Activated CD4-positive, CD25-positive, alpha-beta regulatory T cell treated with anti-CD3 and anti-CD28 coated beads, Interleukin-2, amount 50 U/mL, for 72 hours (primary cell): ENCODE data around the gene SH3D21.

ENCODE experiments used
- DNase-seq: peaks from one replicate; pipeline ENCODE4 v3.0.0; 2021

SH3D21 gene

DNA sequence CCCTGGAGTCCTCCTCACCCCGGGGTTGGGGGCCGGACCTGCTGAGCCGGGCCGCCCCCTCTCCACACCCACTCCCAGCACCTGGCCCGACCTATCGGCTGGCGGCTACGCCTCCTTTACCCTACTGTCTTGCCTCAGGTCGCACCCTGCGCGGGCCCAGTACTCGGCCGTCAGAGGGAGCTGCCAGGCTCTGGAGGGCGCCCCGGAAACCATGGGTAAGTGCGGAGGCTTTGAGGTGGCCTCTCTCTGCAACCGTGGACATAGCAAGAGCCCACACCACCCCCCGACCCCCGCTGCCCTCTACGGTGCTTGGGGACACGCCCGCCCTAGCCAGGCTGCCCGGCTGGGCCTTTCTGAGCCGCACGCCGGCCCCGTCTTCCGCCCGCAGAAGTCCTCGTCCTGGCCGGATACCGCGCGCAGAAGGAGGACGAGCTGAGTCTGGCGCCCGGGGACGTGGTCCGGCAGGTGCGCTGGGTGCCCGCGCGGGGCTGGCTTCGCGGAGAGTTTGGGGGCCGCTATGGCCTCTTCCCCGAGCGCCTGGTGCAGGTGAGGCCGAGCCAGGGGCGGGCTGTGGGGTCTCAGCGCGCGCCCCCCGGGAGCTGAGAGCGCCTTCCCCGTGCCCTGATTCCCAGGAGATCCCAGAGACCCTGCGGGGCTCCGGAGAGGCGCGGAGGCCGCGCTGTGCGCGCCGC, at the start of gene SH3D21:
Gene SH3D21 (plus strand): TSS at position 159 of the 692 bp plus-strand sequence. CDS start 53 bp downstream, at position 212.
- peak; percentile 50 for DNase-seq

DNA sequence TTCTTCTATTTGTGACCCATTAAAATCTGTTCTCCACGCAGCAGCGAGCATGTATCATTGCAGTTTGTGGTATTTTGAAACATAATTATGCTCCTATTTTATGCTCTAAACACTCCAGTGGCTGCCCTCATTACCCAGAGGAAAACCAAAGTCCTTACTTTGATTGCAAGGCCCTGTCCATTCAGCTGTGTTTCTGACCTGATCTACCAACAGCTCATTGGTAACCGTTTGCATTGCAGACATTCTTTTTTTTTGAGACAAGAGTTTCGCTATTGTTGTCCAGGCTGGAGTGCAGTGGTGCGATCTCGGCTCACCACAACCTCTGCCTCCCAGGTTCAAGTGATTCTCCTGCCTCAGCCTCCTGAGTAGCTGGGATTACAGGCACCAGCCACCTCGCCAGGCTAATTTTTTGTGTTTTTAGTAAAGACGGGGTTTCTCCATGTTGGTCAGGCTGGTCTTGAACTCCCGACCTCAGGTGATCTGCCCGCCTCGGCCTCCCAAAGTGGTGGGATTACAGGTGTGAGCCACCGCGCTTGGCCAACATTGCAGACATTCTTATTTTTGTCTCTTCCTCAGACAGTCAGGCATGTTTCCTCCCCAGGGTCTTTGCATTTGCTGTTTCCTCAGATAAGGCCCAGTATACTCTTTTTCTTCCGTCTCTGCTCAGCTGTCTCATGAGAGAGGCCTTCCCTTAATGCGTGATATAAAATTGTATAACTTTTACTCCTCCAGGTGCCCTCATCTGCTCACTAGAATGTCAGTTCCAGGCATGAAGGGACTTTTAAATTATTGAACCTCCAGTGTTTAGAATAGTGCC, 49.4 kb upstream of the SH3D21 start:
- no peak for DNase-seq

DNA sequence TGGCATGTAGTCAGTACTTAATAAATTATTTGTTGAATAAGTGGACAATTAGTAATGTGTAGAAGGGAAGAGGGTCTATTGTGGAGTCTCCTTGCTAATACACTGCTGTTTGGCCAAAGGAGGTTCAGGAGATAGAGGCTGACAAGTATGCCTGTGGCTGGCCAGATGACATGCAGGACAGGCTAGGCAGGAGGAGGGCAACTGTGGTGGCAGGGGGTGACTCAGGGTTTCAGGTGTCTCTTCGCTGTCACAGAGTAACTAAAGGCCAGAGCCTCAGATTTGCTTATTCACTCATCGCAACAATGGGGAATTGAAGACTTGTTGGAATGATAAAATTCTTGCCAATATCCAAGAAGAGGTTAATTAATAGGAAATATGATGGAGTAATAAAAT, 48.8 kb upstream of the SH3D21 start:
- DNase-seq: no peak

DNA sequence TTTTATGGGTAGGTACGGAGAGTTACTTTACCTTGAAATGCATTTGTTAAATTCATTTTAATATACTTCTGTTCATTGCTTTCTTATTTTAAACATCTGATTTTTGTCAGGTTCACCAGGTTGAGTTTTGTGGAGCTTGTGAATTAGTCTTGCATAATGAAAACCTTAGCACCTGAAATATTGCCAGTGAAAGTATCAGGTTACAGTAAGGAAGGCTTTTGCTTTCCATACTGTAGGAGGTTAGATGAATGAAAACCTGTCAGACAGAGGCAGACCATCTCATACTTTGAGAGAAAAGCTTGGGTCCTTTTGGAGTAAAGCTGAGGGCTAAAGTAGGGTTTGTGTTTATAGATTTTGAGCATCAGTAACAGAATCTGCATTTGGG, 47.2 kb upstream of the SH3D21 start:
- no peak for DNase-seq

DNA sequence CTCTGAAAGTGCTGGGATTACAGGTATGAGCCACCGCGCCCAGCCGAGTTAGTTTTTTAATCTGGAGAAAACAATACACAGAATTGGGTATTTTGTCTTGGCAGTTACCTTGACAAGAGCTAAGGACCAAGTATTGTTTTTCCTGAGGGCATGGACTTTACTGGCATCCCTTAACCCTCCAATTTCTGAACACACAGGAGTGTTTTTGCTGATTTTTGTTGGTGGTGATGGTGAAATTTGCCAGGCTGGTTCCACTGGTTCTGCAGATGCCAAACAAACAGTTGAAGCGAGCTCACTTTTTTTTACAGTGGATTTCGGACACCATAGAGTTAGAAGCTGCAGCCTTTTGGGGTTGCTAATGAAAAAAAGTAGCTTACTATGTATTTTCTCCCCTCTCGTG, 37.2 kb upstream of the SH3D21 start:
- no peak for DNase-seq

DNA sequence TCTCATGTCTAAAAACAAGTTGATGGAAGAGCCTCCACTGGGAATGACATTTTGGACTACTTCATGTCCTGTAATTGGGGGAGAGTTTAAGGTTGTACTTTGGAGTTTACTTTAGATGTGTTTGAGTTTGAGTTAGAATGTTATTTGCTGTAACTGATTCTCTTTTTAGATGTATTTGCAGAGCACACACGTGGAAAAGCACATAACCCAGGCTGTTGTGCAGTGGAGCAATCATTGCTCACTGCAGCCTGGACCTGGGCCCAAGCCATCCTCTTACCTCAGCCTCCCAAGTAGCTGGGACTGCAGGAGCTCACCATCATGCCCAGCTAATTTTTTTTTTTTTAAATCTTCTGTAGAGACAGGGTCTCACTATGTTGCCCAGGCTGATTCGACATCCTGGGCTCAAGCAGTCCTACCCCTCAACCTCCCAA, 36.7 kb upstream of the SH3D21 start:
- no peak for DNase-seq

DNA sequence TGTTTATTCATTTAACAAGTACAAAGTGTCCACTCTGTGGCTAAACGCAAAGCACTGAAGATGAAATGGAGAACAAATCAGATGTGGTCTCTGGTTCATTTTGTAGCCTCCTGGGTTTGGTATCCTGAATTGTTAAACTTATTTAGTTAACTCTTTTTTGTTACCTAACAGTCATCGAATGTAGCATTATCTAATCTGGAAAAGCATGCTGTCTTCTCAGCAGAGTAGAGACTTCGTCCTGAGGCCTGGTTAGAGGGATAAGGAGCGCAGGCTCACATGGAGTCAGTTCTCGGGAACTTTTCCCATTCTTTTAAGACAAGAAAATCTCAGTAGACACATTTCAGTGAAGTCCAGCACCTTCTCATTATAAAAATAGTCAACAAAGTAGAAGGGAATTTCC, 33.1 kb upstream of the SH3D21 start:
- no peak for DNase-seq

DNA sequence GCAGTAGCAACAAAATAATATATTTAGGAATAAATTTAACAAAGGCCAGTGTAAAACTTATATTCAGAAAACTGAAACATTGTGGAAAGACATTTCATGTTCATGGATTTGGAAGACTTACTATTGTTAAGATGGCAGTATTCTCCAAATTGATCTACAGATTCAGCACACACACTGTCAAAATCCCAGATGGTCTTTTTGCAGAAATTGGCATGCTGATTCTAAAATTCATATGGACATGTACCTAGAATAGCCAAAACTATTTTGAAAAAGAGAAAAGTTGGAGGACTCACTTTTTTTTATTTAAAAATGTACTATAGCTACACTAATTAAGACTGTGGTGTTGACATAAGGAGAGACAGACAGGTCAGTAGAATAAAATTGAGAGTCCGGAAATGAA, 32.0 kb upstream of the SH3D21 start:
- no peak for DNase-seq

DNA sequence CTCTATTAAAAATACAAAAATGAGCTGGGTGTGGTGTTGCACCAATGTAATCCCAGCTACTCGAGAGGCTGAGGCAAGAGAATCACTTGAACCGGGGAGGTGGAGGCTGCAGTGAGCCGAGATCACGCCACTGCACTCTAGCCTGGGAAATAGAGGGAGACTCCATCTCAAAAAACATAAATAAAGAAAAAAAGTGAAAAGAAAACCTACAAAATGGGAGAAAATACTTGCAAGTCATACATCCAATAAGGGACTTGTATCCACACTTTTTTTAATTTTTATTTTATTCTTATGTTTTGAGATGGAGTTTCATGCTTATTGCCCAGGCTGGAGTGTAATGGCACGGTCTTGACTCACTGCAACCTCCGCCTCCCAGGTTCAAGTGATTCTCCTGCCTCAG, 29.5 kb upstream of the SH3D21 start:
- DNase-seq: no peak

DNA sequence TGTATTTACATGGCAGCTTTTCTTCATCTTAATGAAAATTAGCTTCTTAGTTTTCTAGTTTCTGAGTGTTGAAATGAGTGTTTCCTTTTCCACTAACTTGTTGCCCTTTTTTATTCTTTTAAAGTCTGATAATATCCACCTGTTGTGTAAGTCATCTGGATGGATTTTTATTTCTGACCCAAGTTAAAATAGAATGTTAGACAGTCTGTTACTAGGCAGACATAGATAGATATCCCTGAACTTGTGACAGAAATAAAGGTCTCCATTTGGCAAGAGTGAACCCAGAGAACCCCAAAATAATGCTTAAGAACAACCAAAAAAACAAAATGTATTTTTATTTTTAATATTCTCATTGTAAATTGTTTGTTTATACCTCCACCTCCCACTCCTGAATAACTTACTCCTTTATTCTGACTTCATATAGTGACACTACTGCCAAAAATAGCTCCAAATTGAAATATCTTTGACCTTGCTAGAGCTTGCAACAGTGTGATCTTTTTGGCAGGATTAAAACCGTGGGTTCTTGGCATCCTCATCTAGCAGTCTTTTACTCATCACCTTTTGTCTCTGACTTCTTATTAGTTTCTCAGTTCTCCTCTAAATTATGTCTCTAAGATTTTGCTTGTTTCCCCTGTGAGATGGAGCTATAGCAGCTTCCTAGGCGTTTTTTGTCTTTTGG, 26.9 kb upstream of the SH3D21 start:
- DNase-seq: no peak

DNA sequence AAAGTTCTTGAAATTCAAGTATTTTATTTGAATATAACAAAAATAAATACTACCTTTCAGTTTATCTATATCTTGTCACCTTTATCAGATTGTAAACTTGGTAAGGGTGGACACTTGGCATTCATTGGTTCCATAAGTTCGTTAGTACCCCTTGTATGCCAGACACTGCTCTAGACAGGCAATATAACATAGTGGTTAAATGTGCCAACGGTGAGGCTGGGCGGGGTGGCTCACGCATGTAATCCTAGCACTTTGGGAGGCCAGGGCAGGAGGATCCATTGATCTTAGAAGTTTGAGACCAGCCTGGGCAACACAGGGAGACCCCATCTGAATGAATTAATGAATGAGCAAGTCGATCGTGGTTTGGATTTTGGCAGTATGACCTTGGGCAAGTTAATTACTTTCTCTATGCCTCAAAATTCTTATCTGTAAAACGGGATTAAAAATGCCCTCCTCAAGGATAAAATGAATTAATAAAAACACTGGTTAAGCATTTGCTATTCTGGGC, 26.3 kb upstream of the SH3D21 start:
- DNase-seq: no peak

DNA sequence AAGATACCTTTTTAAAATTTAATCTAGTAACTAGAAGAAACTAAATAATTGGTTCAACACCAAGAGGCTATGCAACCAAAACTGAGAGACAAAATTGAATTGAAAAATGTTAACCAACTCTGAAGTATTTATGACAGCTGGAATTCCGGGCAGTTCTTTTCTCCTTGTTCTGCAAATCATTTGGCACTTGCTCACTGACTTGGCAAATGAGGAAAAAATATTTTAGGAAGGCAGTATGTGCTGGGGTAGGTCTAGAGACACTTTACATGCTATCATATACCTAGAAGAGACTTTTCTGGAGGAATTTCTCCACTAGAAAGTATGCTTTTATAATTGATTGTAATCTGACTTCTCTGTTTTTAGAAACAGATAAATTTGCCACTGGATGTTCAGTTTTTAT, 22.1 kb upstream of the SH3D21 start:
- no peak for DNase-seq

DNA sequence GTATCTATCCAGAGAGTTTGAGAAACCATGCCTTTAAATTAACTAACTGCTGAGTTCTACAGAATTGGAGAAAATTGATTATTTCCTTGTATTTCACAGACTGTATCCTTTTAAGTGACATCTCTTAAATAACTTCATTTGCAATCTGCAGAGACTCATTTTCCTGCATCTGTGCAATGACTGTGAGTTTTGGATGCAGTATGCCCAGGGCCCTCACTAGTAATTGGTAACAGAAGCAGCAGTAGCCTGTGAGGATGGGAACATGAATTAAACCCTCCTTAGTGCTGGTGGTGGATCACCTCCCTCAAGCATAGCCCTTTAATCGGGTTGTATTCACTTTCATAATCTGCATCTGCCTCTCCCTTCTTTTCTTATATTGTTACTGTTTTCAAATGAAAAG, 21.7 kb upstream of the SH3D21 start:
- DNase-seq: no peak

DNA sequence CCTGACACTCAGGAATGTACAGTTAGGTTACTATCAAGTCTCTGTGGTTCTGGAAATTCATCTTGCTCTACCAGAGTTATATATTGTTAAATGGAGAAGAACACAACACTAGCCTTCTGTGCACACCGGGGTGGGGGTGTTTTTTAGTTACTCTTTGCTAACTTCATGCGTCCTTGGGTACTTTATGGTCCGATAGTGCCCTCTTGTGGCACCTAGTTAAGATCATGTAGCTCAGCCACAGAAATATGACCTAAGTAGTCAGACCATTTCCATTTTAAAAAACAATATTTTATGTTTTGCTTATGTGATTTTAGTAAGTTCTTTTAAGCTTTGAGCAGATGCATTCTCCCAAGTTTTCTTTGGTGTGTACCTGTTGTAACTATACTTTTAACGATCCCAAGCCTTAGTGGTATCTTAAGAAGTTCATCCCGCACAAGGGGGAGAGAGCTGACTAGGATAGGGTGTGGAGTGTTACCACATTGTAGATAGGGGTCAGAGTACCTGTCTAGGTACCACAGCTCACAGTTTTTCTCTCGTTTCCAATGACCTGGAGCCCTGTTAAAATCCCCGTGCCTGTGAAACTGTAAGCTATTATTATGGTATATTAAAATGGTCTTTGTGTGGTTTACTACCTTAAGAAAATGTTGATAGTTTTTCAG, 20.6 kb upstream of the SH3D21 start:
- DNase-seq: no peak

DNA sequence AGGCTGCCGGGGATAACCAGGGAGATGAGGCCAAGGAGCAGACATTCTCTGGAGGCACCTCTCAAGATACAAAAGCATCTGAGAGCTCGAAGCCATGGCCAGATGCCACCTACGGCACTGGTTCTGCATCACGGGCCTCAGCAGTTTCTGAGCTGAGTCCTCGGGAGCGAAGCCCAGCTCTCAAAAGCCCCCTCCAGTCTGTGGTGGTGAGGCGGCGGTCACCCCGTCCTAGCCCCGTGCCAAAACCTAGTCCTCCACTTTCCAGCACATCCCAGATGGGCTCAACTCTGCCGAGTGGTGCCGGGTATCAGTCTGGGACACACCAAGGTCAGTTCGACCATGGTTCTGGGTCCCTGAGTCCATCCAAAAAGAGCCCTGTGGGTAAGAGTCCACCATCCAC, 19.4 kb upstream of the SH3D21 start:
- no peak for DNase-seq

DNA sequence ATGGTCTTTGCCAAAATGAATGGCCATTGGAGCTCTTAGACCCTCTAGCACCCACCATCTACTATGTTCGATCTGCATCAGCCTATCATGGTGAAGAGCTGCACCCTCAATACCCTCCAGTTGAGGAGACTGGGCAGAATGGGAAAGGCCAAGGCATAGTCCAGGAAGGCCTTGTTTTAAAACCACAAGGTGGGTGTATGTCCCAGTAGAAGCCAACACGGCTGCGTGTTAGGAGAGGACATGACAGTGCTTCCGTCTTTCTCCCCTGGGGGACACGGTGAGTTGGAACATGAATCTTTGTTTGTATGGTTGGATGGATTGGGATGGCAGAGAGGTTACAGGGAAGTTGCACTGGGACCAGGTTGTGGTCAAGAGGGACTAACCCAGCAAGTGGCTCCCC, 18.6 kb upstream of the SH3D21 start:
- no peak for DNase-seq

DNA sequence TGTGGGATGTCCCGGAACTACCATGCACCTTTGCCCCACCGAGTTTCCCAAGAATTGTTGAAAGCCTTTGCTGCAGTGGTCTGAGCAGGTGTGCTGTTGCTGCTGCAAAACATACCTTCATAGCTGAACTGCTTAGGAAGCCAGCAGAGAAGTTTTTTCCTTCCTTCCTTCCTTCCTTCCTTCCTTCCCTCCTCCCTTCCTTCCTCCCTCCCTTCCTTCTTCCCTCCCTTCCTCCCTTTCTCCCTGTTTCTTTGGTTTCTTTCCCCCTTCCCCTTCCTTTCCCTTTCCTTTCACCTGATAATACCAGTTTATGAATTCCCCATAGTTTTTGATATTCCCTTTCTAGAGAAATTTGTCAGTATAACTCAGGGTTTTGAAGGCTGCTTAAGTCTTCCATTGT, 10.8 kb upstream of the SH3D21 start:
- DNase-seq: no peak

DNA sequence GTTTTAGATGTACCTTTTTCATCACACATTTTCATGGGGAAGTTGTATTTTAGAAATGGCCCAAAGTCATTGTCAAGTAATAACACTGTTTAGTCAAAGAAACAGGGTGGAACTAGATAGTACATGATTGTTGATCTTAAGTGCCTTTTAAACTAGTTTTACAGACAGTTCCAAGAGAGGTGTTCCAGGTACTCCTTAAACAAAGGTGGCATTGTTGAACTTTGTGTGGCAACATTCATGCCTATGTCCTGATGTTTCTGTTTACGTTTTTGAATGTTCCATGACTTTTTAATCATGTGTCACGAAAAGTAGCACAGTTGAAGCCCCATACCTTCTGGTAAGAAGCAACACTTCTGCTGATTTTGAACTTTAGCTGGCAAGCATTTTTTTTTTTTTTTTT, 9.1 kb upstream of the SH3D21 start:
- DNase-seq: no peak

DNA sequence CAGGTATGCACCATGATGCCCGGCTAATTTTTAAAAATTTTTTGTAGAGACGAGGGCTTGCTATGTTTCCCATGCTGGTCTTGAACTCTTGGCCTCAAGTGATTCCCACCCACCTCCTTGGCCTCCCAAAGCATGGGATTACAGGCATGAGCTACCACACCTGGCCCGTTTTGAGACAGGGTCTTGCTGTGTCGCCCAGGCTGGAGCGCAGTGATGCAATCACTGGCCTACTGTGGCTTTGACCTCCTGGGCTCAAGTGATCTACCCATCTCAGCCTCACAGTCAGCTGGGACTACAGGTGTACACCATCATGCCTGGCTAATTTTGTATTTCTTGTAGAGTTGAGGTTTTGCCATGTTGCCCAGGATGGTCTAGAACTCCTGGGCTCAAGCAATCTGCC, 7.5 kb upstream of the SH3D21 start:
- no peak for DNase-seq

DNA sequence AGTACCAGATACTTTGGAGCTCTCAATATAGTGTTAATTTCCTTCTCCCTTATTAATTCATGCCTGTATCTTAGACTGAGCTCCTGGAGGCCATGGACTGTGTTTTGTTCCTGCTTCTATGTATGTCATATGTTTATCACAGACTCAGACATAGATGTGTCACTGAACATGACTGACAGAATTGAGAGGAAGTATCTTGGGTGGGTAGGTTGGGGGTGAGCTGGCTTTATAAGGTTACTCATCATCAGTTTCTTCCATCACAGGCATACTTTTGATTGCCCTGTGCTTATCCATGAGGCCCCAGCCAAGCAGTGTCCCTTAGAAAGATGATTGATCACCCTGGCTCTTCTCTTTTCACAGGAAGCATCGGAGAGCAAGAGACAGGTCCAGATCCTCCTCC, 5.6 kb upstream of the SH3D21 start:
- DNase-seq: no peak

DNA sequence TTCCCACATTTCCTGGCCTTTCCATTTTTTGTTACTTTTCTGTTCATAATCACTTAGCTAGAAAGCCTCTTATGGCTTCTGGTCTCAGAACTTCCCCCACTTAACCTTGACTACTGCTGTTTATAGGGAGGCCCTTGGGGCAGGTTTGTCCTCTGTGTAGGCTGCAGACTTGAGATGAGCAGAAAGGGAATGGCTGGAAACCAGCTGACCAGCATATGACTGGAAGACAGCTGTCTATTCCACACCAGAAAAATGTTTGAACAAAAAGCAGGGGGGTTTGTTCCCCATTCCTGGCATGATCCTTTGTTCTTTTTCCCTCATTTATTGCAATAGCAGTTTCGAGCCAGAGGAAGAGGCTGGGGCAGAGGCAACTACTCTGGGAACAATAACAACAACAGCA, 4.9 kb upstream of the SH3D21 start:
- no peak for DNase-seq

DNA sequence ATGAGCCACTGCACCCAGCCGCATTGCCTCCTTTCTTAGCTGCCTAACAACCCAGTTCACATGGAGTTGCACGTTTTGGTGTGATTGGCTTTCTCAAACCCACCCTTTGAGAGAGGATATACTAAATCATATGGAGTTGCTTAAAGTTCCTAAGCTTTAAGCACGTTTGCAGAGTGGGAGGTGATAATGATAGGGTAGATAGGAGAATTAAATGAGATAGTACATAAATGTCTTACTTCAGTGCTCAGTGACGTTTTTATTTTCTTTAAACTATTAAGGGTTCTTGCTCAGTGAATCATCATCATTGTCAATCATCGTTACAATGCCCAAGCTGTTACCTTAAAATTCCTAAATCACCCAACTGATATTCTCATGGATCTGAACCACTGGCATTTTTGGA, 2.9 kb upstream of the SH3D21 start:
- DNase-seq: no peak

DNA sequence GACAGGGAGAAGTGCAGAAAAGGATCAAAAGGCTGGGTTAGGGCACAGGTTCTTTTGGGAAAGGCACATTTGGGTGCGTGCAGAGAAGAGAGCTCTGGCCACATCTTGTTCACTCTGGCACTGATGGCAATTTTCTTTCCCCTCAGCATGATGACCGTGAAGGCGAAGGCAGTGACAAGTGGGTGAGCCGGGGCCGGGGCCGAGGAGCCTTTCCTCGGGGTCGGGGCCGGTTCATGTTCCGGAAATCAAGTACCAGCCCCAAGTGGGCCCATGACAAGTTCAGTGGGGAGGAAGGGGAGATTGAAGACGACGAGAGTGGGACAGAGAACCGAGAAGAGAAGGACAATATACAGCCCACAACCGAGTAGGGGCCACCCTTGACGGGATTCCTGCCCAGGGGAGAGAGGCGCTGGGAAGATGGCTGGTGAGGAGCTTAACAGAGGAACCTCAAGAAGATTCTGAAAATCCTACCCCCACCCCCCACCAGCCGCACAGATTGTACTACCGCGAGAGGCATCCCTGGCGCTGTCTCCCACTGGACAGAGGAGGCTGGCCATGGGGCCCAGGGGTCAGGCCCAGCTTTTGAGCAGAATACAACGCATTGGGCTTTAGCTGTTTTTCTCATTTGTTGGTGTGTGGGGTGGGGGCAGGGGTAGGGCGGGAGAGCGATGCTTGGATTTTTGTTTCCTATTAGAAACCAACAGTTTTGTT, 2.4 kb upstream of the SH3D21 start:
- no peak for DNase-seq
